GM12892 (cell line): ENCODE results near the gene PATJ.

Experiments used
- DNase-seq: peaks from one replicate; pipeline ENCODE4 v3.0.0; 2011; ENCODE audit not compliant: insufficient read length
- FAIRE-seq: peaks from 2 replicates; lab custom pipeline; 2011; peaks lifted over from hg19 to GRCh38; lab: Jason Lieb, UNC
- POLR2A ChIP-seq: IDR thresholded peaks from 2 replicates; pipeline ENCODE4 v1.6.1; 2011; ENCODE audit warnings: low read depth, low read length, control low read depth
- POLR2AphosphoS5 ChIP-seq: IDR thresholded peaks from 2 replicates; pipeline ENCODE4 v1.6.1; 2011; ENCODE audit warnings: low read depth, low read length, control low read depth
- TAF1 ChIP-seq: IDR thresholded peaks from 2 replicates; pipeline ENCODE4 v1.6.1; 2011; ENCODE audit warnings: low read depth, mild to moderate bottlenecking, control low read depth, low read length, borderline replicate concordance

The PATJ gene

DNA sequence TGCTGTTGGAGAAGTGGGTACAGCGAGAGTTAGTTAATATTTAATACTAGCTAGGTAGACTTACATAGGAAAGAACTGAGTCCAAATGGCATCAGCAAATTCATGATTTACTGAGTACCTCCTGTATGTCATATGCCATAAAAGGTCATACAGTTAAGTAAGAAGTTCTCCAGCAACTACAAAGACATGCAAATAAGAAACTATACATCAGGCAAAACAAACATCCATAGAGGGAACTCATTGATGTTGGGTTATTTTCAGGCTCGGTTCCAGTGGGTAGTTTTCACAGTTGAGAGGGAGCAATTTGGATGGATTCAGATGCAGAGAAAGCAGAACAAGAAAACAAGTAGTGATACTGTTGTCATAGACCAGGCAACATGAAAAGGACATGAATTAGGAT lies 287.4 kb downstream of the PATJ start:
- TF ChIP-seq POLR2A (no peak), TAF1 (no peak), POLR2AphosphoS5 (no peak)
- FAIRE-seq (no peak), DNase-seq (no peak)

DNA sequence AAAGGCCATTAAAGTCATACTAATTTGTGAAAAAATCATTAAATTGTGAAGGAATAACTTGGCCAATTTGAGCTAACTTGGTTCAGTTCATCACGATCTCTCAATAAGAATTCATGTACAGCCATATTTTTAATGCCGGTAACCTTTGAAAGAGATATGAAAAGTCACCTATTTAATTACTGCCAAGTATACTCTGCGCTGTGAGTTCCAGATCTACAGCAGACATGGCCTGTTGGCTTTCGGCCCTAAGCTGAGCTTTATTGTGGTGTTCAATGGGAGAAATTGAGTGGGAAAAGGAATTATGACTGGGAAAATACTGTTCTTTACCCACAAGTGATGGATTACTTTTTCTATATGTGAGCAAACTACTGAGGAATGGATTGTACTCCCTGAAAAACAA lies 292.5 kb downstream of the PATJ start:
- TF ChIP-seq POLR2A (no peak), POLR2AphosphoS5 (no peak), TAF1 (no peak)
- DNase-seq (no peak), FAIRE-seq (no peak)

DNA sequence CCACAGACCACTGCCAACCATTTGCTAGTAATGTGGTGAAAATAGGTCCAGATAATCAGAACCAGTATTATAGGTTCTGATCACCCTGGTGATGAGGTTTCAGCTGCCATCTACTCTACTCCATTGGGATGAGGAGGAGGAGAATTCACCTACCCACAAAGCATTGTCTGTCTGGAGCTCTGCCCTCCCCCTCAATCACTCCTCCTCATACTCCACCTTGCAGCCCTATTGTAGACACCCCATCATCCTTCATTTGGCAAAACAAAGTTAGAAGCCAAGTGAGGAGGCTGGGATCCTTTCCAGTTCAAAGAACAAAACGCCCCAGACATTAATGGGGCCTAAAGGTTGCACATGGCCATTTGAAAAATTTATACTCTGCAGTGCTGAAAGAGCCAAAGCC lies 295.0 kb downstream of the PATJ start:
- DNase-seq (no peak), FAIRE-seq (no peak)
- TF ChIP-seq TAF1, result no peak
- no peak for TF ChIP-seq POLR2A
- no peak for TF ChIP-seq POLR2AphosphoS5

DNA sequence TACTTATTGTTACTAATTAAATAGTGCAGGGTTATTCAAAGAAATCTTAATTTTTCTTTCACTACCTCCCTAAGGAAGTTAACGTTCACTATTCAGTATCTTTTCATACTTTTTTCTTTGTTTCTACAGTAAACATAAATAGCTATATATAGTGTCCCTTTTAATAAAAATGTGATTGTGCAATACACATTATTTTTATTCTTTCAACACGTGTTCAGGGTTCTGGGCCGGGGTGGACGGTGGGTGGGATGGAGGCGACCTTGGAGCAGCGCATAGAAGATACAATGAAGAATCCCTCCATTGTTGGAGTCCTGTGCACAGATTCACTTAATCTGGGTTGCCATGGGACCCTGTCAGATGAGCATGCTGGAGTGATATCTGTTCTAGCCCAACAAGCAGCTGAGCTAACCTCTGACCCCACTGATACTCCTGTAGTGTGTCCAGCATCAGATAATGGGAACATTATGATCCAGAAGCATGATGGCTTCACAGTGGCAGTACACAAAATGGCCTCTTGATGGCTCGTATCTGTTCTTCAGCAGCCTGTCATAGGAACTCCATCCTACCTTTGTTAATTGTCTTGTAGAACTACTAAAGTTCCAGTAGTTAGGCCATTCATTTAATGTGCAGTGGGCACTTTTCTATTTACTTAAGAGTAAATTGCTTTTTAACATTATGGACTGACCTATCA lies 296.5 kb downstream of the PATJ start:
- TF ChIP-seq POLR2AphosphoS5 (no peak), TAF1 (no peak), POLR2A (no peak)
- DNase-seq (no peak), FAIRE-seq (peak; percentile 17)

DNA sequence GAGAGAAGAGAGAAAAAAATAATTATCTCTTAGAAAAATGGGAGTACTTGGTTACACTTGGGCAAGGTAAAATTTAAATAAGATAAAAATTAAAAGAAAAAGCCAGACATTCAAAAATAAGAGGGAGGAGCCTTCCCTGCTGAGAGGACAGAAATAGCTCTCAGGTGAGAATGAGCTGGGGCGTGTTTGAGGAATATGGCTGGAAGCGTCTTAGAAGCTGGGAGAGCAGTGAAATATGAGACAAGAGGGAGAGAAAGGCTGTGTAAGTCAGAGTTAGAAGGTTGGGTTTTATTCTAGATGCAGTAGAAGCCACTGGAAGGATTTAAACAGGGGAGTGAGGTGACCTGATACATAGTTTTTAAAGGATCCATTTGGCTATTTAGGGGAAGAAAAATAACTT lies 298.2 kb downstream of the PATJ start:
- no peak for DNase-seq
- FAIRE-seq, result no peak

DNA sequence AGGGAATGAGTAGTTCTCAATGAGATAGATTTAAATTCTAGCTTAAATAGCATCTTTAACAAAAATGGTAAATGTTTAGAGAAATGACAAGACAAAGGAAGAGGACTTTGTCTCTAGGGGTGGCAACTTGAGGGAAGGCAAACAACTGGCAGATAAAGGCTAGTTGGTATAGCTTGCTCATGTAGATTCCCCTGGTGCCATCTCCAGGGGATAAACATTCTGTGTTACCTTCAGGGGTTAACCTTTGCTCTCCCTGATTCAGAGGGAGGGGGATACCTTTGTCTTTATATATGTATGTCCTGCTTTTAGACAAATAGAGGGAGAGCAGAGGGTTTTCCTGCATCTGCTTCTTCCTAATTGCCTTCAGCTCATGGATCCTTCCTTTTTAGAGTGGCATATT lies 298.7 kb downstream of the PATJ start:
- DNase-seq, result no peak
- TF ChIP-seq POLR2A (no peak), POLR2AphosphoS5 (no peak), TAF1 (no peak)
- no peak for FAIRE-seq

More for the DNA sequence above, 298.2 kb downstream of the PATJ start:
- no peak for TF ChIP-seq POLR2AphosphoS5
- TF ChIP-seq TAF1, result no peak
- TF ChIP-seq POLR2A, result no peak

DNA sequence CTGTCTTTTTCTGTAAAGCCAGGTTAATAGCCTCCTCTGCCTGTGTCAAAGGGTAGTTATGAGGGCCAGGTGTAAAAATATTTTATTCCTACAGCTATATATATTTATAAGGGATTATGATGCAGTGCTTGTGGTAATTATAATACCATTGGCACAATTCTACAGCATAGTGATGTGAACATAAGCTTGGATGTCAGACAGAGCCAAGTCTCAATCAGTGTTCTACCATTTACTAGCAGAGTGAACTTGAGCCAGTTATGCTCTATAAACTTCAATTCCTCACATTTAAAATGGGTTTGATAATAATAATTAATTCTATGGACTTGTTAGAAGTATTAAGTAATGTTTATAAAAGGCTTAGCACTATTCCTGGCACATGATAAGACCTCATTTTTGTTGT lies 300.9 kb downstream of the PATJ start:
- FAIRE-seq, result no peak
- TF ChIP-seq TAF1, result no peak
- TF ChIP-seq POLR2AphosphoS5, result no peak
- no peak for TF ChIP-seq POLR2A
- no peak for DNase-seq

DNA sequence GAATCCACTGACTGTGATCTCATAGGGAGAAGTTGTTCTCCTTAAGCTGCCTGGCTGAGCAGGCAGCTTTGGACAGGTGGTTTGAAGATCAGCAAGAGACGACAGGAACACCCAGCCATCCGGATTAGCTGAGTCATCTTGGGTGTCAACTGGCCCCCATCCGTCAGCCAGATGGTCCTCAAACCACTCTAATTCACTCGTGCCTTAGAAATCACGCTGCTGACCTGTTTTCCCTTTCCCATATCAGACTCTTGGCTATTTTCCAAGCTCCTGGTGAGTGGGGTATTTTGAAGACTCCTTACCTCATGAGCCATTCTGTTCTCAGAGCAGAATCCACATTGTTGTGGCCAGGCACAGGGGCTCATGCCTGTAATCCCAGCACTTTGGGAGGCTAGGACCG lies 303.3 kb downstream of the PATJ start:
- DNase-seq, result no peak
- no peak for FAIRE-seq

DNA sequence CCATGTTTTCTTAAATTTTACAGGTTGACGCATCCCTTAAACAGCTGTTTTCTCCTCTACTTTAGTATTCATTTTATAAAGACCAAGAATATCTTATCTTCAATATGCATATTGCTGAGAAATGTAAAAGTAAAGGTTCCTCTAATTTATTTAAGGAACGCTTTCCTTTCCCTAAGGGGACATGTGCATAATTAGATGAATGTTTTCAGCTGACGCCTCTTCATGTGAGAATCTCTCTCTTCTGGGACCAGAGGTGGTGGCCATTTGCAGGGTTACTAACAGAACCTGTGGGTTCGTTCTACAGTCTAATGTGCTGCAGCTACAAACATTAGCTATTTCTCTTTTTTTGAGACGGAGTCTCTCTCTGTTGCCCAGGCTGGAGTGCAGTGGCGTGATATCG lies 304.6 kb downstream of the PATJ start:
- DNase-seq (no peak), FAIRE-seq (no peak)
- TF ChIP-seq POLR2AphosphoS5 (no peak), POLR2A (no peak), TAF1 (no peak)

More for the DNA sequence above, 303.3 kb downstream of the PATJ start:
- TF ChIP-seq TAF1 (no peak), POLR2A (no peak), POLR2AphosphoS5 (no peak)

DNA sequence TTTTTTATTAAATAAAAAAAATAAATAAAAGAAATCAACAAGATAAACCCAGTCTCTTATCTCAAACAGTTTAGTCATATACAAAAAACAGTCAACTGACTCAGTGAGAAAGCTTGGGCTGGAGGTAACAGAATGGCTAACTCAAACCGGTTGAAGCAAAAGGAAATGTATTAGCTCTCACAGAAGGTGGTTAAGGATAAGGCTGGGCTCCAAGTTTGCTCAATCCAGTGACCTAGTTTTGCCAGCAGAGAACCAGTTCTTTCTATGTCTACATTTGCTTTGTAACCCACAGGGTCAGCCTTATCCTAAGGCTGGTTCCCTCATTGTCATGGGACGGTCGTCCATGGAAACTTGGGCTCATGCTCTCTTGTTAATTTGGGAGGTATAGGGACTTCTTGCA lies 307.9 kb downstream of the PATJ start:
- no peak for TF ChIP-seq POLR2A
- TF ChIP-seq TAF1, result no peak
- TF ChIP-seq POLR2AphosphoS5, result no peak
- no peak for DNase-seq
- no peak for FAIRE-seq

DNA sequence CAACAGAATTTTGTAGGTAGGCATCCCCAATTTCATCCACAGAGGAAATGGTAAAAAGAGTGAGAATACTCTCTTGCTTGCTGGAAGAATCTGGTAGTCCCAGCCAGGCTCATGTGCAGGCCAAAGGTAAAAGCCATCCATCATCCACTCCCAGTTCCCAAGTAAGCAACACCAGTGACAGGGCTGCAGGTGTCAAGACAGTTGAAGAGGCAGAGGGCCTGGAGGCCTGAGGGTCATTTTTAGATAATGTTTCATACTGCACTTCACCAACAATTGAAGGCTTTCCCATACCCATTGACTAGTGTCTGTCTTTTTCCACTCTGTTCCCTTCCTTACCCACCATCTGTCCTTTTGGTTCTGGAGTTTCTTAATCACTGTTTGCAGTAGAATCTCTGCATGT lies 310.7 kb downstream of the PATJ start:
- no peak for TF ChIP-seq POLR2A
- TF ChIP-seq TAF1, result no peak
- no peak for TF ChIP-seq POLR2AphosphoS5
- no peak for FAIRE-seq
- no peak for DNase-seq

DNA sequence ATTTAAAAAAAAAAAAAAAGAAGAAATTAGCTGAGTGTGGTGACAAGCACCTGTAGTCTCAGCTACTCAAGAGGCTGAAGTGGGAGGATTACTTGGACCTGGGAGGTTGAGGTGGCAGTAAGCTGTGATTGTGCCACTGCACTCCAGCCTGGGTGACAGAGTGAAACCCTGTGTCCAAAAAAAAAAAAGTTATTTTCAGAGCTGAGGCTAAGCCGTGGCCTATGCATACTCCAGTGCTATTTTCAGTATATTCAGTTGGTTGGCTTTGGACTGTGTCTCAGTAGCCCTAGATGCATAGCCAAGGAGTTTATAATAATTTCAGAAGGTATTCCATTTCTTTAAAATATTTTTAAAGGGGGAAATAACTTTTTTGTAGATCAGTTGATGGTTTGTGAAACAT lies 311.9 kb downstream of the PATJ start:
- TF ChIP-seq POLR2AphosphoS5 (no peak), TAF1 (no peak), POLR2A (no peak)
- FAIRE-seq (no peak), DNase-seq (no peak)

DNA sequence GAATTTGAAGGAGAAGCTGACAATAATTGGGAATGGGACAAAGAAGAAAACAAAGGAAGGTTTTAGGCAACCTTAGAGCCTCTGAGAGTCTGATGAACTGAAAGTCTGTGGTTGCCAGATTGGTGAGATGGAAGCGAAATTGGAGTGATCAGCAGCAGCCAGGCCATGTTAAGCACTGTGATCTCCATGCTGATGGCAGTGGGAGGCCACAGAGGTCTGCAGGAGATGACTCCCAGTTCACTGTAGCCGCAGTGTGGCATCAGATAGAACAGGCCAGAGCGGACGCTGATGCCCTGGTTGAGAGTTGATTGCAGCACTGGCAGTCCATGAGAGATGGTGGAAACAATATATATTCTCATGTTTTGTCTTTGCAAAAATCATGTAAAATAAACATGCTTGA lies 314.9 kb downstream of the PATJ start:
- FAIRE-seq (no peak), DNase-seq (no peak)

More for the DNA sequence above, 314.9 kb downstream of the PATJ start:
- TF ChIP-seq TAF1 (no peak), POLR2AphosphoS5 (no peak), POLR2A (no peak)
